Naive B cell (primary cell): ENCODE data around the gene PKM. TPM values are rescaled to one million over a fixed set of nuclear protein-coding genes. Genes with fewer than 3 reads are reported as not detected.

Experiments used
- ATAC-seq, 2 donors: fragments of 150-1000 bp; cut with Tn5 transposase; 2 replicates each; pipeline ENCODE4 v1.10.0; 2021; ENCODE audit warnings: low read depth in 2 of 2, mild to moderate bottlenecking in 2 of 2, moderate library complexity in 2 of 2
- DNase-seq: peaks from one replicate; pipeline ENCODE4 v3.0.0; 2022
- H3K27ac Mint-ChIP-seq, 6 donors: one replicate each; pipeline ENCODE4 v1.8.0; 2020 to 2022; ENCODE audit warnings: mild to moderate bottlenecking in 6 of 6, mixed read lengths in 6 of 6, moderate library complexity in 5 of 6, inconsistent platforms in 2 of 6
- H3K27me3 Mint-ChIP-seq, 3 donors: one replicate each; pipeline ENCODE4 v1.8.0; 2021 to 2022; ENCODE audit warnings: mixed read lengths in 3 of 3, mild to moderate bottlenecking in 1 of 3
- H3K36me3 Mint-ChIP-seq, 2 donors: one replicate each; pipeline ENCODE4 v1.8.0; 2020 to 2022; ENCODE audit warnings: mixed read lengths in 2 of 2, inconsistent platforms in 1 of 2, mild to moderate bottlenecking in 1 of 2
- H3K4me1 Mint-ChIP-seq, 3 donors: one replicate each; pipeline ENCODE4 v1.8.0; 2020 to 2022; ENCODE audit warnings: mixed read lengths in 3 of 3, inconsistent platforms in 1 of 3, mild to moderate bottlenecking in 1 of 3, moderate library complexity in 1 of 3
- H3K4me3 Mint-ChIP-seq, 8 donors: one replicate each; pipeline ENCODE4 v1.8.0; 2020 to 2022; ENCODE audit warnings: mild to moderate bottlenecking in 8 of 8, mixed read lengths in 8 of 8, moderate library complexity in 8 of 8, inconsistent platforms in 2 of 8
- H3K9me3 Mint-ChIP-seq, 7 donors: one replicate each; pipeline ENCODE4 v1.8.0; 2020 to 2022; ENCODE audit warnings: mixed read lengths in 7 of 7, mild to moderate bottlenecking in 5 of 7, inconsistent platforms in 2 of 7, moderate library complexity in 1 of 7
- polyA plus RNA-seq, 6 donors: library from polyadenylated mRNA; unstranded; fragments of 300-500 nt; fragmentation: Illumina TruSeq; gene quantifications; one replicate each; pipeline ENCODE4 v1.2.3, GENCODE V29; 2021; ENCODE audit warnings: low read depth in 6 of 6

PKM gene
- polyA plus RNA-seq, 6 donors from 2014 or later: 175 to 319 (median 227) TPM

DNA sequence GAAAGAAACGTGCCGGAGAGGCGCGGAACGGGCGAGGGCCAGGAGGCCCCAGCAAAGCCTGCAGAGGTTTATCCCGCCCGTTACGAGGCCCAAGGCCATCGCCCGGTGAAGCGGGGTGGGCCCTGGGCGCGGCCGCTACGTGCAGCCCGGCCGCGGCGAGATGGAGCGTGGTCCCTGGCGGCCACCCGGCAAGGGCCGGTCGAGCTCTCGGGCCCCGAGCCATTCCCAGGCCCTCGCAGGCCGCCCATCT, 1.1 kb downstream of the PKM start:
- H3K4me1 Mint-ChIP-seq: peaks cover 50 to 60% (median 58%) of the 10 kb centered on the region in 3 donors
- DNase-seq (no peak), ATAC-seq (no peak)
- H3K27me3 Mint-ChIP-seq: no peaks in the 10 kb centered on the region
- peak overlapping the region; percentile 92 to 98 (median 97) for H3K27ac Mint-ChIP-seq
- peak overlapping the region; percentile 84 to 99 (median 94) for H3K4me3 Mint-ChIP-seq
- no peaks in the 10 kb centered on the region for H3K9me3 Mint-ChIP-seq
- peaks cover 0 to 8% of the 10 kb centered on the region in 2 donors for H3K36me3 Mint-ChIP-seq

DNA sequence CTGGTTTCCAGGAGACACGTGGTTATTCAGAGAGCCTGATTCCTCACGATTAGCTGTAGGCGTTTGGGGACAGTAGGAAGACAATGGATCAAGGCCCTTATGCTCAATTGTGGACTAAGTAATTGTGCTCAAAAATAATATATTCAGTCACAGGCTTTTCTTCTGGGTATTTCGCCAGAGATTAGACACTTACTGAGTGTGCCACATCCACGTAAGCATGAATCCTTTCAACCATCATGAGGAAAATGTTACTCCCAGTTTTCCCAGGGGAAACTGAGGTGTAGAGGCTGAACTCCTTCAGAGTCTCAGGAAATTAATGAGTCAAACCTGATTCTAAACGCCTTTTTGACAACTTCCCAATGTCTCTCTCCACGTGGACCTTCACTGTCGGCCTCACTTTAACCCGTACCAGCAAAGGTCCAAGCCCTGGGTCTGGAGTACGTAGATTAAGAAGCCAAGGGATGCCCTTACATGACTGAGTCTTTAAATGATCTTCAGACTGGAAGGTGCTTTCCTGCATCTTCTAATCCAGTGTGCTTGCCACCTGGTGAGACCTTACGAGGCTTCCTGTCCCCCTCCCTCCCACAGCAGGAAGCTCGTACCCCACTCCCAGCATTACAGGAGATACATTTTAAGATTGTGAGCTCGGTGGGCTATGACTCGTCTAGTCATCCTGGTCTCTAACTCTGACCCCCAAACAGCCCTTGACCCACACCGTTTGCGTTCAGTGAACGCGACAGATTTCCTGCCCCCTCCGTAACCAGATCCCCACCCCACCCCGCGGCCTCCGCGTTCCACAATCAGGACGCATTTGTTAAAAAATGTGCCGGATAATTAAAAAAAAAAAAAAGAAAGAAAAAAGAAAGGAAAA, 1.7 kb downstream of the PKM start:
- Mint-ChIP-seq H3K27me3 (no peaks in the 10 kb centered on the region), H3K9me3 (no peaks in the 10 kb centered on the region), H3K27ac (peak overlapping the region; percentile 95 to 98 (median 98)), H3K4me3 (peak overlapping the region; percentile 84 to 99 (median 94)), H3K36me3 (peaks cover 0 to 8% of the 10 kb centered on the region in 2 donors), H3K4me1 (peaks cover 50 to 61% (median 58%) of the 10 kb centered on the region in 3 donors)
- peak; percentile 4 for ATAC-seq
- peak; percentile 37 for DNase-seq

DNA sequence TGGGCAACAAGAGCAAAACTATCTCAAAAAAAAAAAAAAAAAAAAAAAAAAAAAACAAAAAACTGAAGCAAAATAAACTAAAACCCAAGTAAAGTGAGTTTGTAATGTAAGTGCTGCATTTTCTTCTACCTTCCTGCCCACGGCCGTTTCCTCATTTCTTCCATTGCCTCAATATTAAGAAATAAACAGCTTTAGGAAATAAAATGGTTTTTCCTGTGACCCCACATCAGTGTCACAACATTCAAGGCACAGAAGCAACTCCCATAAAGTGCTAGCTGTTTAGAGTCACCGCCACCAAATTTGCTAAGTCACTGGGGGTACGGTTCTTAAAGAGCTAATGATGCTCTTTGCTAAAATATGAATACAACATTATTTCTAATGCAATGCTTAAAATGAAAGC, 3.3 kb downstream of the PKM start:
- Mint-ChIP-seq H3K27me3 (no peaks in the 10 kb centered on the region), H3K27ac (peak overlapping the region; percentile 84 to 98 (median 97)), H3K4me1 (peaks cover 62 to 74% (median 66%) of the 10 kb centered on the region in 3 donors), H3K4me3 (peak overlapping the region; percentile 72 to 99 (median 91)), H3K36me3 (peaks cover 0 to 16% of the 10 kb centered on the region in 2 donors), H3K9me3 (no peaks in the 10 kb centered on the region)
- DNase-seq (no peak), ATAC-seq (no peak)

DNA sequence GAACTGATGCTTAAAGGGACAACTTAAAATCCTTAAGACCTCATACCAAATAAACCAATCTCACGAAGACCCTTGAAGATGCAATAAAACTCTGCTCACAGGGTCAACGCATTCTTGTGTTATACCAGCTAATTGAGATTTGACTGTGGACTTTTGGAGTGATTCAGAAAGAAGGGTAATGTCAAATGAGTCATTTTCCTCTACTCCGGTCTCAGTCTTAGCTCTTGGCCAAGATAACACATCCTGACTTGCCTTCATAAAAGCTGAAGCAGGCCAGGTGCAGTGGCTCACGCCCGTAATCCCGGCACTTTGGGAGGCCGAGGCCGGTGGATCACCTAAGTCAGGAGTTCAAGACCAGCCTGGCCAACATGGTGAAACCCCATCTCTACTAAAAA, 3.8 kb downstream of the PKM start:
- H3K4me3 Mint-ChIP-seq: peak overlapping the region in 2 of 8 donors; percentile 61 to 66
- ATAC-seq (no peak), DNase-seq (no peak)

DNA sequence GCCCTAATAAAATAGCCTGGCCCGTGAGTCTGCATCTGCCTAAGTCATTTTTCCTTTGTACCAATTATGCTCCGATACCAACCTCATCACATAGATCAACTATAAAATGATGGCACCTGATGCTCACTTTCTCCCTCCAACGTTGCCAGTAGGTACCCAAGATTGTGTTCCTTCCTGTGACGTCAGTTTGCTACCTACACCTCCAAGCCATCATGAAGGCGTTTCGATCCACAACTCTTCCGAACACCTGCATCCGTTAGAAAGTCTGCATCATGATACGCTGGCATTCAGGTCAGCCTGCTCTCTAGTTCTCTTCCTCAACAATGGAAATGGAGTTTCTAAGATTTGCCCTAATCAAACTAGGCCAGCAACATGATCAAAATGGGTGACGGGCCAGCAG, 7.7 kb downstream of the PKM start:
- DNase-seq (no peak), ATAC-seq (no peak)
- H3K9me3 Mint-ChIP-seq: no peaks in the 10 kb centered on the region
- no peak overlapping the region for H3K4me3 Mint-ChIP-seq
- peaks cover 53 to 68% (median 60%) of the 10 kb centered on the region in 3 donors for H3K4me1 Mint-ChIP-seq
- peaks cover 0 to 8% of the 10 kb centered on the region in 2 donors for H3K36me3 Mint-ChIP-seq
- H3K27ac Mint-ChIP-seq: peak overlapping the region in 2 of 6 donors; percentile 19 to 74
- H3K27me3 Mint-ChIP-seq: no peaks in the 10 kb centered on the region

More for the DNA sequence above, 3.8 kb downstream of the PKM start:
- Mint-ChIP-seq H3K9me3 (no peaks in the 10 kb centered on the region), H3K4me1 (peaks cover 65 to 76% (median 69%) of the 10 kb centered on the region in 3 donors), H3K36me3 (peaks cover 0 to 16% of the 10 kb centered on the region in 2 donors), H3K27ac (peak overlapping the region in 5 of 6 donors; percentile 44 to 98 (median 77)), H3K27me3 (no peaks in the 10 kb centered on the region)

DNA sequence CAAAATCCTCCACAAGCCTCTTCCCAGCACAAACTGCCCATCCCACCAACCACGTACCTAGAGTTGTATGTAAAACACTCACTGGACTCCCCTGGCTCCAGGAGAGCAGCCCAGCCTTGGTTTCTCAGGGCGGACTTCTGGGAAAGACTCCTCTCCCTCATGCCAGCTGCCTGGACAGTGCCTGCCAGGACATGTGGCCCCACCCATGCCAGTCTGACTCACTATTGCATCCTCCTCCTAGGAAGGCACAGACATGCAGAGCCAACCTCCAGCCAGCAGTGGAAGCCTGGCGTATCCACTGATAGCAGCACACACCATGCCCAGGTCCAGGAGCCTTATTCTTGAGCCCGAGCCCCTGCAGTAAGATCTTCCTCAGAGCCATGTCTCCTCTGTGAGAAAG, 8.6 kb downstream of the PKM start:
- Mint-ChIP-seq H3K4me3 (no peak overlapping the region), H3K4me1 (peaks cover 47 to 61% (median 54%) of the 10 kb centered on the region in 3 donors), H3K36me3 (peaks cover 0 to 14% of the 10 kb centered on the region in 2 donors), H3K27ac (peak overlapping the region in 3 of 6 donors; percentile 4 to 76 (median 9)), H3K9me3 (no peaks in the 10 kb centered on the region), H3K27me3 (no peaks in the 10 kb centered on the region)
- no peak for ATAC-seq
- no peak for DNase-seq

DNA sequence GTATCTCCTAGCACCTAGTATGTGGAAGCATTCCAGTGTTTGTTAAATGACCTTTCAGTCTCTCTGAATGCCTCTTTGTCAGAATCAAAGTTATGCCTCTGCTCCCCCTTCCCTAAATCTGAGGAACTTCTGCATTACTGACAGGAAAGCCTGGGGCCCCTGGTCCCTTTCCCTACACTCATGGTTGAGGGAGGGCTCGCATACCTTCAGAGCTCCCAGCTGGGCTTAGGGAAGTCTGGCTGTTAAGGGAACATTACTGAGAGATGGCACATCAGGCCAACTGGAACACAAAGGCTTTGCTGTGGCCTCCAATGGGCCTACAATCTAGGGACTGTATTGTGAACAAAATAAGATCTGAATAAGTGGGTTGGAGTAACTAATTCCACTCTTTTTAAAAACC, 10.3 kb downstream of the PKM start:
- Mint-ChIP-seq H3K27ac (peak overlapping the region in 1 of 6 donors; percentile 43), H3K36me3 (peaks cover 0 to 16% of the 10 kb centered on the region in 2 donors), H3K27me3 (no peaks in the 10 kb centered on the region), H3K4me1 (peaks cover 36 to 46% (median 41%) of the 10 kb centered on the region in 3 donors), H3K4me3 (peak overlapping the region in 1 of 8 donors; percentile 20), H3K9me3 (no peaks in the 10 kb centered on the region)
- DNase-seq (no peak), ATAC-seq (no peak)

DNA sequence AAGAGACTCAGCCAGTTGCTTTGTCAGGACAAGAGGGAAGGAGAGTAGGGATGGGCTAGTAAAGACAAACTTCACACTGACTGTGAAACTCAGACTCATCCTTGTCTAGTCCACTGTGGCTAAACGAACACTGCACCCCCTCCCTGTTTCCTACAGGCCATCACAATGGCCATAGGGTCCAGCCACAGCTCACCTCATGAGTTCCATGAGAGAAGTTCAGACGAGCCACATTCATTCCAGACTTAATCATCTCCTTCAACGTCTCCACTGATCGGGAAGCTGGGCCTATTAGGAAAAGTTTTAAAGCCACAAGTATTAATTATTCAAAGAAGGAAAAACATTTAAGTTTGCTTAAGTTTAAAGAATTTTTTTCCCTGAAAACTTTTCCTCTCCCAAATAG, 13.8 kb downstream of the PKM start:
- Mint-ChIP-seq H3K9me3 (no peaks in the 10 kb centered on the region), H3K27ac (no peak overlapping the region), H3K36me3 (peaks cover 0 to 8% of the 10 kb centered on the region in 2 donors)

DNA sequence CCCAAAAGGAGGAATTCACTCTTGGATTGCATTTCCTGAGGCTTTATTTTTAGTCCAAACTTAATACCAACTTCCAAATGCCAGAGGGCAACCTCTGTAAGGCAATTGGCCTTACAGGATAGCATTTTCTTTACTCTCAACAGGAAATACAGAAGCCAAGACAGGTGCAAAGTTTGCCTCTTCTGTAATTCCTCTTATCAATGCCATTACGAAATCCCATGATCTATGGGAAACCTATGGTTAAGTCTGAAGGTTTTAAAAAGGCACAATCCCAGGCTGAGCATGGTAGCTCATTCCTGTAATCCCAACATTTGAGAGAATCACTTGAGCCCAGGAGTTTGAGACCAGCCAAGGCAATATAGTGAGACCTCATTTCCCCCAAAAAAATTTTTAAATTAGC, 14.9 kb downstream of the PKM start:
- Mint-ChIP-seq H3K27me3 (no peaks in the 10 kb centered on the region), H3K27ac (peak overlapping the region in 1 of 6 donors; percentile 50), H3K9me3 (no peaks in the 10 kb centered on the region), H3K4me3 (no peak overlapping the region), H3K36me3 (peaks cover 0 to 8% of the 10 kb centered on the region in 2 donors), H3K4me1 (peaks cover 11 to 18% (median 13%) of the 10 kb centered on the region in 3 donors)
- DNase-seq (no peak), ATAC-seq (no peak)

More for the DNA sequence above, 13.8 kb downstream of the PKM start:
- DNase-seq (no peak), ATAC-seq (no peak)
- Mint-ChIP-seq H3K4me3 (no peak overlapping the region), H3K27me3 (no peaks in the 10 kb centered on the region), H3K4me1 (peaks cover 15 to 23% (median 19%) of the 10 kb centered on the region in 3 donors)

DNA sequence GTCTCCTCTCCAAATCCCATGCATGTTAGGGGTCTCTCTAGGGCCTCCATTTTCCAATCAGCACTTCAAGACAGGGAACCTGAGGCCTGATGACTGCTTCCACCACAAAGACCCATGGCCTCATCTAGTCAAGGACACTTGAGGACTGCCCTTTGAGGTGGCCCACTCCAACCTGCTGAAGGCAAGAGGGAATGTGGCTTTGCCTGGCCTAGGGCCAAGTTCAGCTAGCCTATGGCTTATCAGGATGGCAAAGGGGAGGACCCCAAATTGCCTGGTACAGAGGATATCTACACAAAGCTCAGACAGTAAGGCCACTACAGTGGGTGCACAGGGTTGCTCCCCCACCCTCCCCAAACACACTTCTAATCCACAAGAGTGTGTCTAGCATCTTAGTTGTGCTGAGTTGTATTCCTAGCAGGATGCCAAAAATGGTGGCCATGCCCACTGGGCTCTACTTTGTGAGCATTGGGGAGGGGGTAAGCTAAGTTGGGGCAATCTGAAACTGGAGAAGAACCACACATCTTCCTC, 23.4 kb downstream of the PKM start:
- peak overlapping the region in 1 of 6 donors; percentile 44 for H3K27ac Mint-ChIP-seq
- no peak for ATAC-seq
- peaks cover 18 to 32% of the 10 kb centered on the region in 2 donors for H3K36me3 Mint-ChIP-seq
- H3K27me3 Mint-ChIP-seq: no peaks in the 10 kb centered on the region
- DNase-seq: no peak
- peaks cover 0 to 3% (median 3%) of the 10 kb centered on the region in 3 donors for H3K4me1 Mint-ChIP-seq
- H3K4me3 Mint-ChIP-seq: no peak overlapping the region
- H3K9me3 Mint-ChIP-seq: no peaks in the 10 kb centered on the region

DNA sequence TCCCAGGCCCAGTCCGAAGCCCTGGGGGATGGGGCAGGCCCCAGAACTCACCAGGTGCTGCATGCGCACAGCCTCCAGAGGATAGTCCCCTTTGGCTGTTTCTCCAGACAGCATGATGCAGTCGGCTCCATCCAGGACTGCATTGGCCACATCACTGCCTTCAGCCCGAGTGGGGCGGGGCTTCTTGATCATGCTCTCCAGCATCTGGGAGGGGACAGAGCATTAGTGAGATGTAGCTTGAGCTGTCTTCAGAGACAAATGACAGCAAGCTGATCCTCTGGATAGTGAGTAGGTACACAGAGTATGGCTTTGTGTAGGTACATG, 24.4 kb downstream of the PKM start:
- Mint-ChIP-seq H3K27ac (peak overlapping the region in 1 of 6 donors; percentile 29), H3K36me3 (peaks cover 18 to 37% of the 10 kb centered on the region in 2 donors), H3K27me3 (no peaks in the 10 kb centered on the region)

DNA sequence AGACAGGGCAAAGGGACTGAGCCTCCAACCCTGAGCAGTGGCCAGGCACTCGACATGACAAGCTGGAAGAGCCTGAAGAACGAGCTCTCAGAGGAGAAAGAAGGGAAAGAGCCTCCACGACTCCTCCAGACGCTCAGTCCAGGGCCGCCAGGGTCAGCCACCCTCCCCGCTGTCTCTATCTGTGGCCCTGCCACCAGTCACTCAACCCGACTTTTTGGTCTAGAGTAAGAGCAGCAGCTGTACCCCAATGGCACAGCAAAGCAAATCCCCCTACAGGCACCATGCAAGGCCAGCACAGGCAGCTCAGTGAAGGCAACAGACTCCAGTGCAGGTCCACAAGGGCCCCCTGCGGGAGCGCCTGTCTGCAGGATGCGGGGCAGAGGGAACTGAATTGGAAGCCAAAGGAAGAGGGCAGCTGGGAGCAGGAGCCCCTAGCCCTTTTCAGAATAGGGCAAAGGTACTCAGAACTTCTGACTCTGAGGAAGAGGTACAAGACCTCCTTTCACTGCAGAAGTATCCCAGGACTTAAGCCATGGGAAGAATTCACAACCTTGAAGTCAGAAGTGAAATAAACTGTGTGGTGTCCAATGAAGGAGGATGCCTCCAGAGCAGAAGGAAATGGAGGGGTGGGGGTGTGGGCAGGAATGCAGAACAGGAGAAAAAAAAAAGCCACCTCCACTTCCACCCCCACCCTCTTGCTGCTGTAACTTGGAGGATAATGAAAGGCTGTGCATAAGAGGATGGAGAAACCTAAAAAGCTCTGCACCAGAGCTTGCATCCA, 24.9 kb downstream of the PKM start:
- Mint-ChIP-seq H3K9me3 (no peaks in the 10 kb centered on the region), H3K36me3 (peaks cover 18 to 37% of the 10 kb centered on the region in 2 donors), H3K27me3 (no peaks in the 10 kb centered on the region), H3K4me1 (peaks cover 0 to 3% (median 3%) of the 10 kb centered on the region in 3 donors), H3K27ac (no peak overlapping the region), H3K4me3 (no peak overlapping the region)
- no peak for ATAC-seq
- DNase-seq: no peak

More for the DNA sequence above, 24.4 kb downstream of the PKM start:
- peaks cover 0 to 3% (median 3%) of the 10 kb centered on the region in 3 donors for H3K4me1 Mint-ChIP-seq
- no peak overlapping the region for H3K4me3 Mint-ChIP-seq
- ATAC-seq: no peak
- DNase-seq: no peak
- H3K9me3 Mint-ChIP-seq: no peaks in the 10 kb centered on the region

DNA sequence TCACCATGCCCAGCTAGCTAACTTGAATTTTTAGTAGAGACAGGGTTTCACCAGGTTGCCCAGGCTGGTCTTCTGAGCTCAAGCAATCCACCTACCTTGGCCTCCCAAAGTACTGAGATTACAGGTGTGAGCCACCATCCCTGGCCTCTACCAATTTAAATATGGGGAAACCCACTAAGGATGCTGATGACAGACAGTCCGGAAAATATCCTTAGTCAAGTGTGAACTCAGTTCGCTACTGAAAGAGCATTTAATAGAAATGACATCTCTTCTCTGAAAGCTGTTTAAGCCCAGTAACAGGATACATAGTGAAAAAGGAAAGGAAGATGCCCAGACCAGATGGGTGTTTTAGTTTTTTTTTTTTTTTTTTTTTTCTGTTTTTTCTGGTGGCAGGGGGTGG, 25.7 kb downstream of the PKM start:
- peaks cover 13 to 37% of the 10 kb centered on the region in 2 donors for H3K36me3 Mint-ChIP-seq

More for the DNA sequence above, 25.7 kb downstream of the PKM start:
- DNase-seq (no peak), ATAC-seq (no peak)
- Mint-ChIP-seq H3K9me3 (no peaks in the 10 kb centered on the region), H3K27ac (no peak overlapping the region), H3K4me1 (peaks cover 3 to 4% (median 3%) of the 10 kb centered on the region in 3 donors), H3K27me3 (no peaks in the 10 kb centered on the region), H3K4me3 (no peak overlapping the region)
